ENCODE results near the gene DLG5.

Gene DLG5

DNA sequence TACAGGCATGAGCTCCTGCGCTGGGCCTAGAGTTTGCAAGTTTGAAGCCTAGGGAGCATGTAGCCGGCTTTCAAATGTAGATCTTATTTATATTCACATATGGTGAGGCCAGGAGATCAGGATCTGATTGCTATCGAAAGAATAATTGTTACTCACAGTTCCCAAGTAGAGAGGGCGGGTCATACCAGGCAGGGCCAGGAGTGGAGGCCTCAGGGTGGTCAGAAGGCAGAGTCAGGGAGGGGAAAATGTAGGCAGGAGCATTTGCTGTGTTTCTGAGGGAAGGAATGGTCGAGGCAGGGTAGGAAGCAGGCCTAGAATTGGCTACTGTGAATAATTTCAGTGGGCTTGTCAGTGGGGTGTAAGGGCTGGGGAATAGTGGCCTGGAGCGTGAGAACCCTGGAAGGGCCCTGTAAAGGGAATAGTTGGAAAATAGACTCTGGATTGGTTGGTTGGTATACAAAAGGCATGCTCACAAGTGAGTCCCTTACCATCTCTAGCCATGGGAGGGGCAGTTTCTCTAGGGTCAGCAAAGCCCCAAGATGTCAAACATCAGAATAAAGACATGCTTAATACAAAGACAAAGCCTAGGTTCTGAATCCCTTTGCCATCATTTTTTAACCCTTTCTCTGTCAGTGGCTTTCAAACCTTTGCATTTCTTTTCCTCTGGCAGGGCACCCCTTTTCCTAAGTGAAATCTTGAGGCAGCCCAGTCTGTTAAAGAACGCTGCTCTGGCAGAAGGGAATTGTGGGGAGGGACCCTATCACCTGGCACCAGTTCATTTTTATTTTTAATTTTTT is 36.0 kb upstream of the DLG5 start:
- no peak overlapping the region for H3K4me3 ChIP-seq (ENCODE audit: low read depth, low read length)
- TF ChIP-seq, protein P1, sequence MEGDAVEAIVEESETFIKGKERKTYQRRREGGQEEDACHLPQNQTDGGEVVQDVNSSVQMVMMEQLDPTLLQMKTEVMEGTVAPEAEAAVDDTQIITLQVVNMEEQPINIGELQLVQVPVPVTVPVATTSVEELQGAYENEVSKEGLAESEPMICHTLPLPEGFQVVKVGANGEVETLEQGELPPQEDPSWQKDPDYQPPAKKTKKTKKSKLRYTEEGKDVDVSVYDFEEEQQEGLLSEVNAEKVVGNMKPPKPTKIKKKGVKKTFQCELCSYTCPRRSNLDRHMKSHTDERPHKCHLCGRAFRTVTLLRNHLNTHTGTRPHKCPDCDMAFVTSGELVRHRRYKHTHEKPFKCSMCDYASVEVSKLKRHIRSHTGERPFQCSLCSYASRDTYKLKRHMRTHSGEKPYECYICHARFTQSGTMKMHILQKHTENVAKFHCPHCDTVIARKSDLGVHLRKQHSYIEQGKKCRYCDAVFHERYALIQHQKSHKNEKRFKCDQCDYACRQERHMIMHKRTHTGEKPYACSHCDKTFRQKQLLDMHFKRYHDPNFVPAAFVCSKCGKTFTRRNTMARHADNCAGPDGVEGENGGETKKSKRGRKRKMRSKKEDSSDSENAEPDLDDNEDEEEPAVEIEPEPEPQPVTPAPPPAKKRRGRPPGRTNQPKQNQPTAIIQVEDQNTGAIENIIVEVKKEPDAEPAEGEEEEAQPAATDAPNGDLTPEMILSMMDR (IDR thresholded peaks at IDR 0.05; ENCODE audit: low read depth, low read length), result no peak

DNA sequence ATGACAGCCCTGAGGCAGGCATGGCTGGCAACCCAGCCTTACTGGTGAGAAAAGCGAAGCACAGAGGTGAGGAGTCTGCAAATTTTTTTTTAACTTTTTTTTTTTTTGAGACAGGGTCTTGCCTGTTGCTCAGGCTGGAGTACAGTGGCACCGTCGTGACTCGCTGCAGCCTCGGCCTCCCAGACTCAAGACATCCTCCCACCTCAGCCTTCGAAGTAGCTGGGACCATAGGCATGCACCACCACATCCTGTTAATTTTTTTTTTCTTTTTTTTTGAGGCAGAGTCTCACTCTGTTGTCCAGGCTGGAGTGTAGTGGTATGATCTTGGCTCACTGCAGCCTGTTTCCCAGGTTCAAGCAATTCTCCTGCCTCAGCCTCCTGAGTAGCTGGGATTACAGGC is 35.1 kb upstream of the DLG5 start:
- no peak overlapping the region for H3K4me3 ChIP-seq (ENCODE audit: low read depth, low read length)
- TF ChIP-seq, protein P1 (IDR thresholded peaks at IDR 0.05; ENCODE audit: low read depth, low read length), result no peak

DNA sequence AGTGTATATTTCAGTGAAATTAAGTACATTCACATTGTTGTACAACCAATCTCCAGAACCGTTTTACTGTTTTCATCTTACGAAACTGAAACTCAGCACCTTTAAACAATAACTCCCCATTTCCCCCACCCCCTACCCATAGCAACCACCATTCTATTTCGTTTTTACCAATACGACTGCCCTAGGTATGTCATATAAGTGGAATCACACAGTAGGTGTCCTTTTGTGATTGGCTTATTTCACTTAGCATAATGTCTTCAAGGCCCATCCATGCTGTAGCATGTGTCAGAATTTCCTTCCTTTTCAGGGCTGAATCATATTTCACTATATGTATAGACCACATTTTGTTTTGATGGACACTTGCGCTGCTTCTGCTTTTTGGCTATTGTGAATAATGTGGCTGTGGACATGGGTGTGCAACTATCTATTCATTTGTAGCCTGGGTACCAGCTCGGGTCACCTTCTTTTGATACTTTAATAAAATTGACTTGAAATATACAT is 34.3 kb upstream of the DLG5 start:
- TF ChIP-seq, protein P1 (IDR thresholded peaks at IDR 0.05; ENCODE audit: low read depth, low read length), result no peak
- no peak overlapping the region for H3K4me3 ChIP-seq (ENCODE audit: low read depth, low read length)

DNA sequence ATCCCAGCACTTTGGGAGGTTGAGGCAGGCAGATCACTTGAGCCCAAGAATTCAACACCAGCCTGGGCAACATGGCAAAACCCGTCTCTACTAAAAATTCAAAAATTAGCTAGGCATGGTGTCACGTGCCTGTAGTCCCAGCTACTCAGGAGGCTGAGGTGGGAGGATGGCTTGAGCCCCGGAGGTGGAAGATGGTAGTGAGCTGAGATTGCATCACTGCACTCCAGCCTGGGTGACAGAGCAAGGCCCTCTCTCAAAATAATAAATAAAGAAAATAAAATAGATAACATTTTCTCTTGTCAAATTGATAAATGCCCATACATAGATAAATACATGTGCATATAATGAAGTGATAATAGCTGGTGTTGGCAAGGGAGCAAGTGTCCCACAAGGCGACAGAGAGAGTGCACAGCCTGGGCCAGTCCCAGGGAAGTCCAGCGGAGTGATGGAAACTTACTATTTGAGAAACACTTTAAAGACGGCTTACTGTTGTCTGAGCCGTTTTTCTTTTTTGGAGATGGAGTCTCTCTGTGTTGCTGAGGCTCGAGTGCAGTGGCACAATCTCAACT is 33.4 kb upstream of the DLG5 start:
- TF ChIP-seq, protein P1 (IDR thresholded peaks at IDR 0.05; ENCODE audit: low read depth, low read length), result no peak
- H3K4me3 ChIP-seq (ENCODE audit: low read depth, low read length), result no peak overlapping the region

DNA sequence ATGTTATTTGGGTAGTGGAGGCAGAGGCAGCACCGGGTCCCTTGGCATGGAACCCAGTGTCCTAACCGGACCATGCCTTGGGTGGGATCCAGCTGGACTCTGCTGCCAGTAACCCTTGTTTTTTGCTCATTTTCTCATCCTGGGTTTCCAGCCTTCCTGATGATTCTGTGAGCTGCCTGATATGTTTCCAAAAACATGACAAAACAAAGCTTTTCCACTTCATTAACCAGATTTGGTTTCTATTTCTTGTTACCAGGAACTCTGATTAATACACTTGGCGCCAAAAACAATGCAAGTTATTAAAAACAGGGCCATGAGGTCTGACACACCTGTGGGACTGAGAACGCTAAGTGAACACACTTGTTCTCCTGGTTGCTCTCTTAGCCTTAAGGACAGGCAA is 32.8 kb upstream of the DLG5 start:
- TF ChIP-seq, protein P1 (IDR thresholded peaks at IDR 0.05; ENCODE audit: low read depth, low read length), result no peak
- no peak overlapping the region for H3K4me3 ChIP-seq (ENCODE audit: low read depth, low read length)

DNA sequence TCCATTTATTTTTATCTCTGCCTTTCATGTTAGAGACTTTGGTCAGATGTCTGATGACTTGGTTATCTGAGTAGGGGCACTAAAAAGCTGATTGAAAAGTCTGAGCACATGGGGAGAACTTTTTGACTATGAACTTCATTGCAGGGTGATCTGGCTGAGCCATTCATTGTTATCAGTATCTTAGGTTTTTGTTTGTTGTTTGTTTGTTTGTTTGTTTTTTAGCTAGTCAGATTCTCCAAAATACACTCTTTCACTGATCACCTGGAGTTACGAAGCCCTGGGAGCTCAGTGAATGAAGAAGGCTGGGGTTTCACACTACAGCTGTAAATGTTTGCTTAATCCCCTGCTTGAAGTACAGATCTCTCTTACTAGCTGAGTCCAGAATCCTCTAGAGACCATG is 28.6 kb upstream of the DLG5 start:
- H3K4me3 ChIP-seq (ENCODE audit: low read depth, low read length), result no peak overlapping the region
- TF ChIP-seq, protein P1 (IDR thresholded peaks at IDR 0.05; ENCODE audit: low read depth, low read length), result no peak

DNA sequence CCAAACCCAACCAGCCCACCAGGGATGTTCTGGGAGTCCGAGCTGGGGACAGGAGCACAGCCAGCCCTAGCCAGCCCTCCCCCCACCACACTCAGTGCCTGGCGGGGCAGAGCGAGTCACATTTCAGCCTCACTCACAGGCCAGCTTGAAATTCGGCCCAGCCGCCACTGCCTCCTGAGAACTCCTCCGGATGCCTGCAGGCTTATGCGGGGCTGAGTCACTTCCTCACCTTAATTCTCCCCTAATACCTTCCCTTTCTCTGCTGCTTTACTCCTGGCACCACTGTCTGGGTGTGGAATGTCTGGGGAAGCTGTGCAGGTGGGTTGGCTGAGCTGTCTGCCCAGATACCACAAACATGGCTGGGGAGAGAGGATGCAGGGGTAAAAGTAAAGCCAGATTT is 22.6 kb upstream of the DLG5 start:
- H3K4me3 ChIP-seq (ENCODE audit: low read depth, low read length), result no peak overlapping the region
- TF ChIP-seq, protein P1 (IDR thresholded peaks at IDR 0.05; ENCODE audit: low read depth, low read length), result no peak
